Measurements from ENCODE around the gene ATP12A.

The ATP12A gene

DNA sequence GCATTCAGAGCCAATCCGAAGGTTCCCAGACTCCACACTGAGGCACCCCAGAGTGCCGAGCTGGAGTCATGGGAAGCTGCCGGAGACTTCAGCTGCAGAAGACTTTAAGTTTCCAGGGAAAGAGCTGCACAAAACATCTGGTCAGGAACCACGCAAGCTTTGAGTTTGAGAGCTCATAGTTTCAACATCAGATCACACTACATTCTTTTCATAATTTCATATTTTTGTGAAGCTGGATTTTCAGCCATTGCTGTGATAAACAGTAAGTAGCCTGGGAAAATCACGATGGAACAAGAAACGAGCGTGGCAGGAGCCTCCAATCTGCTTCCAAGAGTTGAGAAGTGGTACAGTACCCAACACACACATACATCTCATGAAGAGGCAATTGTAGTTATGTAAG is 25.5 kb upstream of the ATP12A start:
- Histone ChIP-seq H2BK120ac (ENCODE audit: low read depth, low read length) (no peak overlapping the region), H3K27ac (replicated peaks; ENCODE audit: low read length) (no peak overlapping the region), H3K18ac (ENCODE audit: low read length) (no peak overlapping the region), H3K9me3 (replicated peaks in 1 of 2; ENCODE audit: control insufficient read depth in 2 of 2, insufficient read depth in 1 of 2, low read depth in 1 of 2, low read length in 2 of 2) (no peaks in the 10 kb centered on the region), H3K14ac (ENCODE audit: low read length) (no peak overlapping the region), H3K27me3 (ENCODE audit: control insufficient read depth in 3 of 3, insufficient read depth in 3 of 3, low read depth in 1 of 3, low read length in 3 of 3) (peaks cover 0 to 2% (median 0%) of the 10 kb centered on the region in 3 experiments), H3K4me3 (ENCODE audit: low read length in 2 of 2) (no peak overlapping the region), H2BK12ac (ENCODE audit: low read length) (no peak overlapping the region), H3K9ac (ENCODE audit: low read depth, low read length, poor library complexity) (no peak overlapping the region), H3K4me2 (ENCODE audit: insufficient read depth, low read length, poor library complexity, severe bottlenecking) (no peak overlapping the region), H3K4ac (ENCODE audit: low read length) (no peak overlapping the region), H4K8ac (ENCODE audit: low read depth, low read length) (no peak overlapping the region), H3K79me1 (ENCODE audit: low read depth, low read length) (no peaks in the 10 kb centered on the region), H3K23ac (ENCODE audit: low read depth, low read length, poor library complexity) (no peak overlapping the region), H2BK15ac (ENCODE audit: low read length) (no peak overlapping the region), H3K4me1 (ENCODE audit: control insufficient read depth in 2 of 2, insufficient read depth in 1 of 2, low read depth in 1 of 2, low read length in 2 of 2) (no peaks in the 10 kb centered on the region), H4K91ac (ENCODE audit: low read depth, low read length, poor library complexity) (no peak overlapping the region), H2BK5ac (ENCODE audit: low read length) (no peak overlapping the region), H2AFZ (ENCODE audit: low read length) (no peak overlapping the region), H2AK5ac (ENCODE audit: low read depth, low read length) (no peak overlapping the region), H3K36me3 (replicated peaks in 1 of 2; ENCODE audit: control insufficient read depth in 2 of 2, insufficient read depth in 2 of 2, low read length in 2 of 2) (no peaks in the 10 kb centered on the region)
- DNase-seq (ENCODE audit: low spot score): no peak
- WGBS, 2 donors (ENCODE audit: extremely low coverage in 2 of 2, insufficient read length in 2 of 2, insufficient replicate concordance in 1 of 2): no CpG with 5 or more reads among the region's 7 CpGs

DNA sequence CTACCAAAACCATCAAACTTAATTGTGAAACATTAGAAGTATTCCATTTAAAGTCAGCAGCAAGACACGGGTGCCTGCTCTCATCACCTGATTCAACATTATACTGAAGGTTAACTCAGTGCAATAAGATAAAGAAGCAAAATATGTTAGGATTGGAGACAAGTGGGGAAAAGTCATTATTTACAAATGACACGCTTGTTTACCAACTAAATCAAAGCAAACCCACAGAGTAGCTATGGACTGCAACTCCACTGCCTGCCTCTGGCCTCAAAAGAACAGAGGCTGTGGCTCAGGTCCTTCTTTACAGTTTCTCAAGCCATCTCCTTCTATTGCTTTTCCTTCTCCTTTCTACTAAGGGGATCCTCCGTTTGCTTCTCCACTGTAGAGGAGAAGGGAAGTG is 21.0 kb upstream of the ATP12A start:
- Histone ChIP-seq H4K8ac (ENCODE audit: low read depth, low read length) (no peak overlapping the region), H3K79me1 (ENCODE audit: low read depth, low read length) (no peaks in the 10 kb centered on the region), H3K23ac (ENCODE audit: low read depth, low read length, poor library complexity) (no peak overlapping the region), H2BK12ac (ENCODE audit: low read length) (no peak overlapping the region), H2BK15ac (ENCODE audit: low read length) (no peak overlapping the region), H3K27ac (replicated peaks; ENCODE audit: low read length) (no peak overlapping the region), H2AK5ac (ENCODE audit: low read depth, low read length) (no peak overlapping the region), H2AFZ (ENCODE audit: low read length) (no peak overlapping the region), H3K4ac (ENCODE audit: low read length) (no peak overlapping the region), H3K4me3 (ENCODE audit: low read length in 2 of 2) (no peak overlapping the region), H3K4me2 (ENCODE audit: insufficient read depth, low read length, poor library complexity, severe bottlenecking) (no peak overlapping the region), H3K14ac (ENCODE audit: low read length) (no peak overlapping the region), H3K4me1 (ENCODE audit: control insufficient read depth in 2 of 2, insufficient read depth in 1 of 2, low read depth in 1 of 2, low read length in 2 of 2) (no peaks in the 10 kb centered on the region), H4K91ac (ENCODE audit: low read depth, low read length, poor library complexity) (no peak overlapping the region), H2BK120ac (ENCODE audit: low read depth, low read length) (no peak overlapping the region), H3K36me3 (replicated peaks in 1 of 2; ENCODE audit: control insufficient read depth in 2 of 2, insufficient read depth in 2 of 2, low read length in 2 of 2) (no peaks in the 10 kb centered on the region), H3K27me3 (ENCODE audit: control insufficient read depth in 3 of 3, insufficient read depth in 3 of 3, low read depth in 1 of 3, low read length in 3 of 3) (no peaks in the 10 kb centered on the region), H3K18ac (ENCODE audit: low read length) (no peak overlapping the region), H2BK5ac (ENCODE audit: low read length) (no peak overlapping the region), H3K9me3 (replicated peaks in 1 of 2; ENCODE audit: control insufficient read depth in 2 of 2, insufficient read depth in 1 of 2, low read depth in 1 of 2, low read length in 2 of 2) (no peaks in the 10 kb centered on the region), H3K9ac (ENCODE audit: low read depth, low read length, poor library complexity) (no peak overlapping the region)
- DNase-seq (ENCODE audit: low spot score): no peak
- no CpG with 5 or more reads among the region's 3 CpGs for WGBS, 2 donors (ENCODE audit: extremely low coverage in 2 of 2, insufficient read length in 2 of 2, insufficient replicate concordance in 1 of 2)

DNA sequence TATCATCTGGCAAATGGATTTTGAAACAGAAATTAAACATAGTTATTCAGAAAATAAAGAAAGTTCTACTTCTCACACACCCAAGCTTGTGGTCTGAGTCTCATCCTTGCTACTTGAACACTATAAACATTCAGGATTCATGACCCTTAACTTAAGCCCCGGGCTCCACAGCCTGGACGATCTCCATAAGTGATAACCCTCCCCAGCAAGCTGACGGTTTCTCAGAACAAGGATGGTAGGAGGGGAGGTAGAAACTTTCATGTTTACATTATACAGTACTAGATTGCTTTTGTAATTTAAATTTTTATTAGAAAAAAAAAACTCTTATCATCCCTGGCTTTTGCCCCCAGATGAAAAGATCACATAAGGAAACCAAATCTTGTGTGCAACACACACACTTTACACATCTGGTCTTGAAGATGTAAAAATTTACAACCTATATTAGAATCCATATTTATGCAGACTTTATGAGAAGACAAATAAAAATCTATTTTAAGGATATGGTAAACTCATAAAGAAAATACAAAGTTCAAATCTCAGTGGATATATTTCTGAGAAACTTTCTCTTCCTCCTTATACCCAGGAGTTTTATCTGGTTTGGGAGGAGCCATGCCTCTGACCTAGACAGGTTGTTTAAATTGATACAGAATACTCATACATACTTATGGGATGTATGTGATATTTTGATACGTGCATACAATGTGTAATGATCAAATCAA is 20.0 kb upstream of the ATP12A start:
- no peak overlapping the region for H3K4me2 ChIP-seq (ENCODE audit: insufficient read depth, low read length, poor library complexity, severe bottlenecking)
- no peaks in the 10 kb centered on the region for H3K36me3 ChIP-seq (replicated peaks in 1 of 2; ENCODE audit: control insufficient read depth in 2 of 2, insufficient read depth in 2 of 2, low read length in 2 of 2)
- H3K27ac ChIP-seq (replicated peaks; ENCODE audit: low read length): no peak overlapping the region
- H3K23ac ChIP-seq (ENCODE audit: low read depth, low read length, poor library complexity): no peak overlapping the region
- H3K4ac ChIP-seq (ENCODE audit: low read length): no peak overlapping the region
- no peak overlapping the region for H2BK120ac ChIP-seq (ENCODE audit: low read depth, low read length)
- H3K9ac ChIP-seq (ENCODE audit: low read depth, low read length, poor library complexity): no peak overlapping the region
- H4K91ac ChIP-seq (ENCODE audit: low read depth, low read length, poor library complexity): no peak overlapping the region
- no peak overlapping the region for H3K18ac ChIP-seq (ENCODE audit: low read length)
- no peak overlapping the region for H2BK5ac ChIP-seq (ENCODE audit: low read length)
- no peak overlapping the region for H2AK5ac ChIP-seq (ENCODE audit: low read depth, low read length)
- H2BK15ac ChIP-seq (ENCODE audit: low read length): no peak overlapping the region
- no peak overlapping the region for H2BK12ac ChIP-seq (ENCODE audit: low read length)
- no peak overlapping the region for H3K14ac ChIP-seq (ENCODE audit: low read length)
- H3K79me1 ChIP-seq (ENCODE audit: low read depth, low read length): no peaks in the 10 kb centered on the region
- no peak overlapping the region for H4K8ac ChIP-seq (ENCODE audit: low read depth, low read length)
- H2AFZ ChIP-seq (ENCODE audit: low read length): no peak overlapping the region
- DNase-seq (ENCODE audit: low spot score): no peak
- H3K27me3 ChIP-seq (ENCODE audit: control insufficient read depth in 3 of 3, insufficient read depth in 3 of 3, low read depth in 1 of 3, low read length in 3 of 3): no peaks in the 10 kb centered on the region
- H3K9me3 ChIP-seq (replicated peaks in 1 of 2; ENCODE audit: control insufficient read depth in 2 of 2, insufficient read depth in 1 of 2, low read depth in 1 of 2, low read length in 2 of 2): peaks cover 0 to 2% of the 10 kb centered on the region in 2 donors
- no peaks in the 10 kb centered on the region for H3K4me1 ChIP-seq (ENCODE audit: control insufficient read depth in 2 of 2, insufficient read depth in 1 of 2, low read depth in 1 of 2, low read length in 2 of 2)
- no CpG with 5 or more reads among the region's 4 CpGs for WGBS, 2 donors (ENCODE audit: extremely low coverage in 2 of 2, insufficient read length in 2 of 2, insufficient replicate concordance in 1 of 2)
- H3K4me3 ChIP-seq (ENCODE audit: low read length in 2 of 2): no peak overlapping the region

DNA sequence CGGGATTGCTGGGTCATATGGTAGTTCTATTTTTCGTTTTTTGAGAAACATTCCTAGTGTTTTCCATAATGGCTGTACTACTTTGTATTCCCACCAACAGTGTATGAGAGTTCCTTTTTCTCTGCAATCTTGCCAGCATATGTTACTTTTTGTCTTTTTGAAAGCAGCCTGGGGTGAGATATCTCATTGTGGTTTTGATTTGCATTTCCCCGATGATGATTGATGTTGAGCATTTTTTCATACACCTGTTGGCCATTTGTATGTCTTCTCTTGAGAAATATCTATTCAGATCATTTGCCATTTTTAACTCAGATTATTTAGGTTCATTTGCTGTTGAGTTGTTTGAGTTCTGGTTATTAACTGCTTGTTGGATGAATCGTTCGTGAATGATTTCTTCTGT is 18.5 kb upstream of the ATP12A start:
- no peaks in the 10 kb centered on the region for H3K79me1 ChIP-seq (ENCODE audit: low read depth, low read length)
- H2AK5ac ChIP-seq (ENCODE audit: low read depth, low read length): no peak overlapping the region
- H3K27ac ChIP-seq (replicated peaks; ENCODE audit: low read length): no peak overlapping the region
- H2AFZ ChIP-seq (ENCODE audit: low read length): no peak overlapping the region
- no peak overlapping the region for H2BK12ac ChIP-seq (ENCODE audit: low read length)
- no peaks in the 10 kb centered on the region for H3K36me3 ChIP-seq (replicated peaks in 1 of 2; ENCODE audit: control insufficient read depth in 2 of 2, insufficient read depth in 2 of 2, low read length in 2 of 2)
- H3K9me3 ChIP-seq (replicated peaks in 1 of 2; ENCODE audit: control insufficient read depth in 2 of 2, insufficient read depth in 1 of 2, low read depth in 1 of 2, low read length in 2 of 2): peaks cover 0 to 2% of the 10 kb centered on the region in 2 donors
- no CpG with 5 or more reads among the region's 5 CpGs for whole genome bisulfite sequencing, 2 donors (ENCODE audit: extremely low coverage in 2 of 2, insufficient read length in 2 of 2, insufficient replicate concordance in 1 of 2)
- no peaks in the 10 kb centered on the region for H3K27me3 ChIP-seq (ENCODE audit: control insufficient read depth in 3 of 3, insufficient read depth in 3 of 3, low read depth in 1 of 3, low read length in 3 of 3)
- no peak for DNase-seq (ENCODE audit: low spot score)
- H3K9ac ChIP-seq (ENCODE audit: low read depth, low read length, poor library complexity): no peak overlapping the region
- H3K4ac ChIP-seq (ENCODE audit: low read length): no peak overlapping the region
- no peak overlapping the region for H2BK5ac ChIP-seq (ENCODE audit: low read length)
- no peak overlapping the region for H3K4me3 ChIP-seq (ENCODE audit: low read length in 2 of 2)
- no peak overlapping the region for H3K14ac ChIP-seq (ENCODE audit: low read length)
- no peaks in the 10 kb centered on the region for H3K4me1 ChIP-seq (ENCODE audit: control insufficient read depth in 2 of 2, insufficient read depth in 1 of 2, low read depth in 1 of 2, low read length in 2 of 2)
- H4K8ac ChIP-seq (ENCODE audit: low read depth, low read length): no peak overlapping the region
- H2BK120ac ChIP-seq (ENCODE audit: low read depth, low read length): no peak overlapping the region
- H4K91ac ChIP-seq (ENCODE audit: low read depth, low read length, poor library complexity): no peak overlapping the region
- H3K18ac ChIP-seq (ENCODE audit: low read length): no peak overlapping the region
- no peak overlapping the region for H3K4me2 ChIP-seq (ENCODE audit: insufficient read depth, low read length, poor library complexity, severe bottlenecking)
- H3K23ac ChIP-seq (ENCODE audit: low read depth, low read length, poor library complexity): no peak overlapping the region
- no peak overlapping the region for H2BK15ac ChIP-seq (ENCODE audit: low read length)
